Tibial nerve (tissue), 4 donors: ENCODE data around the gene UCK2. TPM values are rescaled to one million over a fixed set of nuclear protein-coding genes. Genes with fewer than 3 reads are reported as not detected.
"Not testable (repeated sequence)": the region's sequence is repeated elsewhere in the genome, so short reads cannot be mapped to it uniquely, and the experiment has no call there.

Experiments
- DNase-seq, 2 donors: peaks; one replicate each; pipeline ENCODE4 v3.0.0-alpha.2; 2019; ENCODE audit warnings: low spot score in 2 of 2
- H3K27ac ChIP-seq, 4 donors: fragments of 200-600 bp; sonication (generic) in 3 of 4; one replicate each; pipeline ENCODE4 v1.5.1; 2017 to 2019; ENCODE audit warnings: mild to moderate bottlenecking in 1 of 4
- H3K27me3 ChIP-seq, 2 donors: fragments of 200-600 bp; sonication (generic) in 1 of 2; one replicate each; pipeline versions ENCODE4 v1.5.1 to v1.6.0; 2017 to 2019
- H3K36me3 ChIP-seq, 3 donors: fragments of 200-600 bp; sonication (generic); one replicate each; pipeline ENCODE4 v1.5.1; 2018 to 2019
- H3K4me1 ChIP-seq, 4 donors: fragments of 200-600 bp; sonication (generic) in 3 of 4; one replicate each; pipeline ENCODE4 v1.5.1; 2017 to 2019
- H3K4me3 ChIP-seq, 4 donors: fragments of 200-600 bp; sonication (generic) in 3 of 4; one replicate each; pipeline ENCODE4 v1.5.1; 2017 to 2019; ENCODE audit warnings: mild to moderate bottlenecking in 1 of 4, moderate library complexity in 1 of 4
- H3K9me3 ChIP-seq, 4 donors: fragments of 200-600 bp; sonication (generic) in 3 of 4; one replicate each; pipeline ENCODE4 v1.5.1; 2017 to 2019
- EP300 ChIP-seq, 2 donors: sonication (generic); formaldehyde crosslinking; IDR thresholded peaks; one replicate each; pipeline ENCODE4 v1.6.1; 2017; ENCODE audit warnings: antibody characterized with exemption in 2 of 2, mild to moderate bottlenecking in 1 of 2
- POLR2A ChIP-seq, 2 donors: fragments of 450-650 bp; IDR thresholded peaks; one replicate each; pipeline ENCODE4 v1.6.1; 2017; ENCODE audit warnings: antibody characterized with exemption in 2 of 2, mild to moderate bottlenecking in 2 of 2, moderate library complexity in 2 of 2
- WGBS, 2 donors: methylation state at CpG; one replicate each; pipeline ENCODE4 v1.1.5; 2018; 5-methylcytosine and 5-hydroxymethylcytosine counted together
- total RNA-seq, 4 donors: library from RNA; depleted of rRNA; stranded (reverse); fragments of >200 nt; gene quantifications; one replicate each; pipeline ENCODE4 v1.1.0, GENCODE V29; 2016
- TF ChIP-seq, protein P1 (sequence below), 5 experiments: fragments of 200-600 bp in 3 of 5; fragments of 450-650 bp in 2 of 5; sonication (generic) in 3 of 5; IDR thresholded peaks; one replicate each; pipeline ENCODE4 v1.5.1; 2016 to 2019; ENCODE audit warnings: antibody characterized with exemption in 5 of 5, mild to moderate bottlenecking in 3 of 5, moderate library complexity in 2 of 5

Gene UCK2
- total RNA-seq: 10 to 100 TPM; 29.7 to 36.0 (median 33.8) TPM

DNA sequence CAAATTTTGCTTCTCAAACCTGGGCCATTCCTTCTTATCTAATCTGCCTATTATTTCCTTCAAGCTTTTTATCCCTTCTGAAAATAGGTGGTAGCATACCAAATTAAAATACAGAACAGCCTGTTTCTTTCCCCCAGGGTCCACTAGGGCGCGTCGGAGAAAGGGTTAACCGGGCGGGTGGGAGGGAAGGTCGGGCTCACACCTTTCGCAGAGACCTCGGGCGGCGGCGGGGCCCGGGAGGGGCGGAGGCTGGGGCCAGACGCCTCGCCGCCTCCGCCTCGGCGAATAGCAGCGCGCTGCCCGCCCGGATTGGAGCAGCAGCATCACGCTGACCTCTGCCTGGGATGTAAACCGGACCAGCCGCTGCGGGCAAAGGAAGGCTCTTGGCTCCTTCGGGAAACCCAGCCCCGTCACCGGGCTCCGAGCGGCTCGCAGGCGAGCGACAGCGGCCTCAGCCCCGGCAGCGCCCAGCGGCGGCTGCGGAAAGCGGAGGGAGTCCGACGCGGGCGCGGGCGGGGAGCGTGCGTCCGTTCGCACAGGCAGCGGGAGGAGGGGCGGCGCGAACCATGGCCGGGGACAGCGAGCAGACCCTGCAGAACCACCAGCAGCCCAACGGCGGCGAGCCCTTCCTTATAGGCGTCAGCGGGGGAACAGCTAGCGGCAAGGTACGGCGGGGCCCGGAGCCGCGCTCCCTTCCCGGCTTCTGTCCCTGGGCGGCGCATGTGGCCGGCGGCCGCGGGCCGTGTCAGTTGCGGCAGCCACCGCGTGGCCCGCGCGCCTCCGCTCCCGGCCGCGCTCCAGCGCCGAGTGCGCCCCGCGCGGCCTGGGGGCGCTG, at the start of gene UCK2:
TSS of gene UCK2 (plus strand) at position 347 of the 835 bp plus-strand sequence. CDS start at position 567, 220 bp downstream.
- H3K9me3 ChIP-seq: no peaks in the 10 kb centered on the region
- peak; percentile 37 for DNase-seq

DNA sequence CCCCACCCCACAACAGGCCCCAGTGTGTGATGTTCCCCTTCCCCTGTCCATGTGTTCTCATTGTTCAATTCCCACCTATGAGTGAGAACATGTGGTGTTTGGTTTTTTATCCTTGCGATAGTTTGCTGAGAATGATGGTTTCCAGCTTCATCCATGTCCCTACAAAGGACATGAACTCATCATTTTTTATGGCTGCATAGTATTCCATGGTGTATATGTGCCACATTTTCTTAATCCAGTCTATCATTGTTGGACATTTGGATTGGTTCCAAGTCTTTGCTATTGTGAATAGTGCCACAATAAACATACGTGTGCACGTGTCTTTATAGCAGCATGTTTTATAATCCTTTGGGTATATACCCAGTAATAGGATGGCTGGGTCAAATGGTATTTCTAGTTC, 49.2 kb upstream of the UCK2 start:
- not testable (repeated sequence) for H3K9me3 ChIP-seq, H3K27me3 ChIP-seq, DNase-seq, H3K4me3 ChIP-seq, H3K27ac ChIP-seq, H3K4me1 ChIP-seq
- peaks cover 0 to 14% (median 0%) of the 10 kb centered on the region in 3 donors for H3K36me3 ChIP-seq
- WGBS, 2 donors: 86 to 88% methylated on average over 2 to 3 of the region's 3 CpGs

More for the DNA sequence above, at the start of gene UCK2:
- no peaks in the 10 kb centered on the region for H3K36me3 ChIP-seq
- TF ChIP-seq EP300 (IDR thresholded peaks at IDR 0.05) (no peak), POLR2A (IDR thresholded peaks at IDR 0.05) (peak; percentile 26 to 27)
- TF ChIP-seq, protein P1, sequence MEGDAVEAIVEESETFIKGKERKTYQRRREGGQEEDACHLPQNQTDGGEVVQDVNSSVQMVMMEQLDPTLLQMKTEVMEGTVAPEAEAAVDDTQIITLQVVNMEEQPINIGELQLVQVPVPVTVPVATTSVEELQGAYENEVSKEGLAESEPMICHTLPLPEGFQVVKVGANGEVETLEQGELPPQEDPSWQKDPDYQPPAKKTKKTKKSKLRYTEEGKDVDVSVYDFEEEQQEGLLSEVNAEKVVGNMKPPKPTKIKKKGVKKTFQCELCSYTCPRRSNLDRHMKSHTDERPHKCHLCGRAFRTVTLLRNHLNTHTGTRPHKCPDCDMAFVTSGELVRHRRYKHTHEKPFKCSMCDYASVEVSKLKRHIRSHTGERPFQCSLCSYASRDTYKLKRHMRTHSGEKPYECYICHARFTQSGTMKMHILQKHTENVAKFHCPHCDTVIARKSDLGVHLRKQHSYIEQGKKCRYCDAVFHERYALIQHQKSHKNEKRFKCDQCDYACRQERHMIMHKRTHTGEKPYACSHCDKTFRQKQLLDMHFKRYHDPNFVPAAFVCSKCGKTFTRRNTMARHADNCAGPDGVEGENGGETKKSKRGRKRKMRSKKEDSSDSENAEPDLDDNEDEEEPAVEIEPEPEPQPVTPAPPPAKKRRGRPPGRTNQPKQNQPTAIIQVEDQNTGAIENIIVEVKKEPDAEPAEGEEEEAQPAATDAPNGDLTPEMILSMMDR (IDR thresholded peaks at IDR 0.05): peak in 4 of 5 experiments; percentile 4 to 58 (median 40)
- peaks cover 0 to 16% (median 6%) of the 10 kb centered on the region in 4 donors for H3K4me1 ChIP-seq
- peak within 1 kb of the TSS; percentile 77 to 98 (median 88) for H3K4me3 ChIP-seq
- peak within 1 kb of the TSS; percentile 70 to 92 (median 88) for H3K27ac ChIP-seq
- no peaks in the 10 kb centered on the region for H3K27me3 ChIP-seq
- 0% methylated on average over 11 to 66 of the region's 94 CpGs for WGBS, 2 donors

DNA sequence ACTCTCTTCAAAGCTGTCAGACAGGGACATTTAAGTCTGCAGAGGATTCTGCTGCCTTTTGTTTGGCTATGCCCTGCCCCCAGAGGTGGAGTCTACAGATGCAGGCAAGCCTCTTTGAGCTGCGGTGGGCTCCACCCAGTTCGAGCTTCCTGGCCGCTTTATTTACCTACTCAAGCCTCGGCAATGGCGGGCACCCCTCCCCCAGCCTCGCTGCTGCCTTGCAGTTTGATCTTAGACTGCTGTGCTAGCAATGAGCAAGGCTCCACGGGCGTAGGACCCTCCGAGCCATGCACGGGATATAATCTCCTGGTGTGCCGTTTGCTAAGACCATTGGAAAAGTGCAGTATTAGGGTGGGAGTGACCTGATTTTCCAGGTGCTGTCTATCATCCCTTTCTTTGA, 43.9 kb upstream of the UCK2 start:
- not testable (repeated sequence) for H3K4me3 ChIP-seq, H3K27me3 ChIP-seq, H3K9me3 ChIP-seq, H3K36me3 ChIP-seq, H3K4me1 ChIP-seq, DNase-seq, H3K27ac ChIP-seq
- 93 to 96% methylated on average over 11 of the region's 11 CpGs for WGBS, 2 donors

DNA sequence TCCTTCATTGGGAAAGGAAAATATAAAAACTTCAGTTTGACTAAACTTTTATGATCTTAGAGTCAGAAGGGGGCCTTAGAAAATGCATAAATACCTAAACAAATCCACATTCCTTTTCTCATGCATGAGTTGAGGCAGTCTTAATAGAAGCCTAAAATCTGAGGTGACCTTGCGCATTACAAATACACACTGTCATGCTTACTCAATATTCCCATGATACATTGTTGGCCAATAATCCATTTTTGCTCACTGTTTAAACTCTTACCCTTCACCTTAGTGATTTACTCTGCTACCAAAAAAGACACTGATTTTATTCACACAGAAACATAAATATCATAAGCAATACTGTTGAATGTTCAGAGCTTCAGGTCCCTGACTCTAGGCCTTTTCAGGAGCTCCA, 39.7 kb upstream of the UCK2 start:
- Histone ChIP-seq H3K36me3 (no peaks in the 10 kb centered on the region), H3K4me3 (no peak overlapping the region), H3K4me1 (no peaks in the 10 kb centered on the region), H3K27me3 (no peaks in the 10 kb centered on the region), H3K27ac (no peak overlapping the region), H3K9me3 (peaks cover 0 to 9% (median 0%) of the 10 kb centered on the region in 4 donors)
- TF ChIP-seq, protein P1 (IDR thresholded peaks at IDR 0.05): no peak
- no peak for TF ChIP-seq EP300 (IDR thresholded peaks at IDR 0.05)
- TF ChIP-seq POLR2A (IDR thresholded peaks at IDR 0.05): no peak
- WGBS, 2 donors: 94 to 95% methylated on average over 1 of the region's 1 CpG
- no peak for DNase-seq

DNA sequence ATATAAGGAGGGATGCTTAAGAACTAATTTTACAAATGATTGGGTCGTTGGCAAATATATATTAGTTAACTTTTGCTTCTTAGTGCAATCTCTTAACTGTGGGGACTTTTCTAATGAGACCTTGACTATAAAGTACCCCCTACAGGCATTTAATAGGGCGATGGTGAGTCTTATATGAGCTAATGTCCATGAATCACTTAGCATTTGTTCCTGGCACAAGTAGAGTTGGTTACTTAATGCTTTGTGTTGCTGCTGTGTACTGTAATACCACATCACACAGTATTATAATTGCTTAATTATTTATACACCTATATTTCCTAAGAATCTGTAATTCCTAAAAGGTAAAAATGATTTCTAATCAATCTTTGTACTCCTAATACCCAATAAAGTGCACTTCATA, 33.5 kb upstream of the UCK2 start:
- DNase-seq: no peak
- no peaks in the 10 kb centered on the region for H3K4me1 ChIP-seq
- no peak overlapping the region for H3K27ac ChIP-seq
- peaks cover 0 to 5% (median 1%) of the 10 kb centered on the region in 4 donors for H3K9me3 ChIP-seq
- TF ChIP-seq EP300 (IDR thresholded peaks at IDR 0.05) (no peak), POLR2A (IDR thresholded peaks at IDR 0.05) (no peak)
- TF ChIP-seq, protein P1 (IDR thresholded peaks at IDR 0.05): no peak
- no peak overlapping the region for H3K4me3 ChIP-seq
- 63 to 64% methylated on average over 2 of the region's 2 CpGs for WGBS, 2 donors
- no peaks in the 10 kb centered on the region for H3K27me3 ChIP-seq
- no peaks in the 10 kb centered on the region for H3K36me3 ChIP-seq

DNA sequence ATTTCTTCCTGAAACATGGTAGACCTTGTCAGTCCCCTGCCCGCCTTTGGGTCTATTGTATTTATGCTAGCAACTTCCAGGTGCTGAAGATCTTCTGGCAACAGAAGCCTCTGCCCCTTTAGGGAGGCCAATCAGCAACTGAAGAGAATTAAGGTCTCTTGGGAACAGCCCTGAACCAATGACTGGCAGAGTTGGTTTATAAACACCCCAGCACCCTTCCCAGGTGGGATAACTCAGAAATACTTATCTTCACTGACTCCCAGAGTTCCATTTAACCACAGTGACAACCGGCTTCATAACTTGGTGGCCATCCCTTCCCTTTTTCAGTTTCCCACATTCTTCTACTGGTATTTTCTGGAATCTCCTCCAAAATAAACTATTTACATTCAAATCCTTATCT, 31.5 kb upstream of the UCK2 start:
- H3K4me1 ChIP-seq: no peaks in the 10 kb centered on the region
- no peaks in the 10 kb centered on the region for H3K36me3 ChIP-seq
- H3K9me3 ChIP-seq: peaks cover 0 to 18% (median 6%) of the 10 kb centered on the region in 4 donors
- no peak for DNase-seq
- no peaks in the 10 kb centered on the region for H3K27me3 ChIP-seq
- WGBS, 2 donors: 77 to 84% methylated on average over 2 of the region's 2 CpGs
- no peak overlapping the region for H3K27ac ChIP-seq
- no peak overlapping the region for H3K4me3 ChIP-seq
- TF ChIP-seq POLR2A (IDR thresholded peaks at IDR 0.05): no peak
- TF ChIP-seq EP300 (IDR thresholded peaks at IDR 0.05): no peak
- TF ChIP-seq, protein P1 (IDR thresholded peaks at IDR 0.05): no peak
